ENCODE results near the gene MMP12.

DNA sequence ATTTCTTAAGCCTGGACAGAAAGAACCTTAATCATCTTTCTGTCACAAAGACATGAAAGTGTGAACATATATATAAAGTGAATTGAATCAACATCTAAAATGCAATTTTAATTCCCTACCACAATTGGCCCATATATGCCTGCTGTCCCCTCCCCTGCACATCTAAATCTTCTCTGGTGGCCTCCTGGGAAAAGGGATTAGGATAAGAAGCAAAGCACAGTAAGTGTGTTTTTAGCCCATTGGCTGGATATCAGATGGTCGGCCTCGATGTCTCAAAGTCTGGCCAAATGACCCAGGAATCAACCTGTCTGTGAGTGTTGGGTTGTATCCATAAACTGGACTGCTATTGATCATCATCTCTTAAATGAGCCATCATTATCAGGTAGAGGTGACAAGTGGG lies 37.1 kb downstream of the MMP12 start:
- TF ChIP-seq, protein P1, sequence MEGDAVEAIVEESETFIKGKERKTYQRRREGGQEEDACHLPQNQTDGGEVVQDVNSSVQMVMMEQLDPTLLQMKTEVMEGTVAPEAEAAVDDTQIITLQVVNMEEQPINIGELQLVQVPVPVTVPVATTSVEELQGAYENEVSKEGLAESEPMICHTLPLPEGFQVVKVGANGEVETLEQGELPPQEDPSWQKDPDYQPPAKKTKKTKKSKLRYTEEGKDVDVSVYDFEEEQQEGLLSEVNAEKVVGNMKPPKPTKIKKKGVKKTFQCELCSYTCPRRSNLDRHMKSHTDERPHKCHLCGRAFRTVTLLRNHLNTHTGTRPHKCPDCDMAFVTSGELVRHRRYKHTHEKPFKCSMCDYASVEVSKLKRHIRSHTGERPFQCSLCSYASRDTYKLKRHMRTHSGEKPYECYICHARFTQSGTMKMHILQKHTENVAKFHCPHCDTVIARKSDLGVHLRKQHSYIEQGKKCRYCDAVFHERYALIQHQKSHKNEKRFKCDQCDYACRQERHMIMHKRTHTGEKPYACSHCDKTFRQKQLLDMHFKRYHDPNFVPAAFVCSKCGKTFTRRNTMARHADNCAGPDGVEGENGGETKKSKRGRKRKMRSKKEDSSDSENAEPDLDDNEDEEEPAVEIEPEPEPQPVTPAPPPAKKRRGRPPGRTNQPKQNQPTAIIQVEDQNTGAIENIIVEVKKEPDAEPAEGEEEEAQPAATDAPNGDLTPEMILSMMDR (IDR thresholded peaks at IDR 0.05; ENCODE audit: low read length) = no peak
- TF ChIP-seq EZH2 (optimal IDR thresholded peaks at IDR 0.05; ENCODE audit: low read depth, low read length) = no peak

Data from MM.1S (cell line).